Measurements from ENCODE around the gene NPPC.

The NPPC gene

GRCh38 chr2:231934441-231935206 lies 8.4 kb upstream of the NPPC start:
- DNase-seq = no peak

- DNase-seq = no peak
These were observed 7.8 kb upstream of the NPPC start for GRCh38 chr2:231933916-231934401.

DNA sequence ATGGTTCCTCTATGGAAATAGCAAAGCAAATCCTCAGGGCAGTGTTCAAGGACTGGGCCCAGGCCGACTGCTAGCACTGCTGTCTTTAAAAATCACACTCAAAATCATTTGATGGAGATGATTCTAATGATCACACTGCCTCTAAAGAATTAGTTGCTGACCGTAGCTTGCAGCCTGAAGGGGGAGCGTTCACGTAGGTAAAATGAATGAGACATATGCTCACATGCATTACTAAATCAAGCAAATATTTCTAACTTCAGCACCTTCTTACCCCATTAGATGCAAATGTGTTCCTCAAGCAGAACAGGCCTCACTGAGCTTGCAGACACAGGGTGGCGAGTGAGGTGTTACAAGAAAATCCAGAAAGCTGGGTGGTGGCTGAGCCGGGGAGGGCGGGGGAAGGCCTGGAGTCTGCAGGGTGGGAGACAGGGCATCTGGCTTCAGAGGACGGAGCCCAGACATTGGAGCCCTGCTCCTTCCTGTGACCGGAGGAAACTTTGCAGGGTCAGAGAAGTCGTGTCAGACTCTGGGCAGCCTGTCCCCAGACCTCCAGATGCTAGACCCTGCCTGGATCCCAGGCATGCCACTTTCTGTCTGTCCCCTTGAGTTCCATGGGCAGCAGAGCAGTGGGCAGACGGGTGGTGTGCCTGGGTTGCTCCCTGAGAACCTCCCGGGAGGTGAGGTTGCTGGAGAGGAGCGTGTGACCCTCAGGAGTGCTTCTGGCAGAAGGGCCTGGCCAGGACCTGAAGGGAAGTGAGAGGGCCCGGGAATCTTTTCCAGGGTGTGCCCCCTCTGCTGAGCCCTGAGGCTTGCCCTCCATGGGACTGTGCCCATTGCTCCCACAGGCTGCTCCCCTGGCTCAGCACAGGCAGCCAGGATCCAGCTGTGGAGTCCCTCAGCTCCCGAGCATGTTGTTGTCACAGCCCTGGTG lies 7.1 kb upstream of the NPPC start:
- DNase-seq = no peak

GRCh38 chr2:231932711-231932970 lies 6.4 kb upstream of the NPPC start:
- no peak for DNase-seq

- no peak for DNase-seq
These were observed 5.3 kb upstream of the NPPC start for GRCh38 chr2:231931481-231931915.

DNA sequence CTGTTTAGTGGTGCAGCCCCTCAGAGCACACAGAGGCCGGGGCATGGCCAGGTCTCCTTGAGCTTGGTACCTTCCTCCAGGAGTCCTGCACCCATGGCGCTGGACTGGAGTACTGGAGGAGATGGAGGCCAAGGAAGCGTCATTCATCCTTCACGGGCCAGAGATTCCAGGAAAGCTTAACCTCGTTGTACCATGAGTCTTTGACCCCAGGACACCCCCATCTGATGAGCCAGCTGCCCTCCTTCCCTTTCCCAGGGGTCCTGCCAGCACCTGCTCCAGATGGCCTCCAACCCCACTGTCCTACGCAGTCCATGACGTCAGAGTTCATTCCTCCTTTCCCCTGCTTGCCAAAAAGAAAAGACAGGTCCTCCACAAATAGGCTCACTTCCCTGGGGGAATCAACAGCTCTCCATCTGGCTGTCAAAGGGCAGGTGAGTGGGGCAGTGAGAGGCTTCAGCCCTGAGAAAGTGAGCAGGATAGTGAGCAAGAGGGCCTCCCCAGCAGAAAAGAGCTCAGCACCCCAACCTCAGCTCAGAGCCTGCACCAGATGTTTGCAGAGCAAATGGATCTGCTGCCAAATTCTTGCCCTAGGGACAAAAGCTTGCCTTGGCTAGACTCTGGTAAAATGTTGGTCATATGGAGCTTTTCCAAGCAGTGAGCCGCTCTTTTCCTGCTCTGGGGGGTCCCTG lies 4.5 kb upstream of the NPPC start:
- no peak for DNase-seq

GRCh38 chr2:231929961-231930592 lies 3.9 kb upstream of the NPPC start:
- no peak for DNase-seq

- DNase-seq = no peak
These were observed 2.9 kb upstream of the NPPC start for GRCh38 chr2:231928901-231929725.

DNA sequence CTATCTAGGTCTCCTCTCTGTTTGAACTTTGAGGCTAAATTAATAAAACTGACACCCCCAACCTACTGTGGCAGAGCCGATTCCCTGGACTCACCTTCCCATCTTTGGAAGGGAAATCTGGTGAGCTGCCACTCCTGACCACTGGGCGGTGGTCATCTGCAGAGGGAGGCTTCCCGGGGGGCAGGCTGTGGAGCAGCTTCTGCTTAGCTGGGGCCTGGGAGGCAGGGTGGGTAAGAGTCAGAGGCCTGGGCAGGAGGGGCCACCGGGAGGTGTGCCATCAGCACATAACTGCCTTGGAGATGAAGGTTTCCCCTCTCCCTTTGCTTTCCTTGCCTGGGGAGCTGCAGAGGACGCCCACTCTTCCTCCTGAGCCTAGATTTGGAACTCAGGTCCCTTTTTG lies 2.3 kb upstream of the NPPC start:
- no peak for DNase-seq

DNA sequence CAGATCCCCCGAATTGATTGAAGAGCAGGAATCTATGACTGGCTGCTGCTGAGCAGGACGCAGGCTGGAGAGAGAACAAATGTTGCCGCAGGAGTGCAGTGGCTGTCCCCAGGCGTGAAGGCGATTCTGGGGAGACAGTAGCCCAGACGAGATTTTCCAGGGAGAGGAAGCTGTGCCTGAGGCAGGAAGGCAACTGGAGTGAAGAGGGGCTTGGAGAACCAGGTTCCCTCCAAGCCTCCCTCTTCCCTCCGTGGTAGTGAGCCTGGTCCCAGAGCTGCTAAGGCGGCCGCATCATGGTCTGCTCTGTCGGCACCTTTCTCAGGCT lies 1.3 kb upstream of the NPPC start:
- DNase-seq = no peak

DNA sequence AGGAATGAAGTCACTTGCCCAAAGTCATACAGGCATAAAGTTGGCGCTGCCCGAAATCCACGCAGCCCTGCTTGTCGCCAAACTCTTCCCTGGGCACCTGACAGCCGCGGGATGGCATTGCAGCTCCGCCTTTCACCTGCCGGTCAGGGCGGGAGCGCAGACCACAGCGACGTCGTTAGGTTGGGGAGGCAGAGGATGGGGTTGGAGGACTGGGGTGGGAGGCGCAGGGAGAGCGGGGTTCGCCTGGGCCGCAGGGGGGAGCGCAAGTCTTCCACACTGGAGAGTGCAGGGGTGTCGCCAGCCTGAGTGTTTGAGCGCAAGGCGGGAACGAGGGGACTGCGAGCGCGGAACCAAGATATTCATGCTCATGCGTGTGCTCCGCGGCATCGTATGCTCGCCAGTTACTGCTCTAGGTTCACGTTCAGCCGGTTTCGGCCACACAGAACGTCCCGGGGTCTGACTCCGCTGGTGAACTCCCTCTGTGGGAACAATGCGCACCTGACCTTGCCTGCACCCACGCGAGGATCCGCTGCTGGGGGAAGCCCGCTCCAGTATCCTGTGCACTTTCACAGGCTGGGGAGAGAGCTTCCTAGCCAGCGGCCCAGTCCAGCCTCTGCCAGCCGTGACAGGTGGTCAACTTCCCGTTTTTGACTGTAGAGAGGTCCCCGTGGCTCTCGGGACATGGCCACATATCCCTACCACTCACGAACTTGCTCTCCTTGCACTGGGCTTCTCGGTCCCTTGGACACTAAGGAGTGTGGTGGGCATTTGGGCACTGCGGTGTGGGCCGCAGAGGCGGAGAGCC lies 767 bp upstream of the NPPC start:
- no peak for DNase-seq

GRCh38 chr2:231925303-231926179 lies 655 bp downstream of the NPPC start:
- no peak for DNase-seq

GRCh38 chr2:231924889-231925275 lies 1.3 kb downstream of the NPPC start:
- DNase-seq = no peak

- DNase-seq = no peak
These were observed 2.0 kb downstream of the NPPC start for GRCh38 chr2:231923951-231924888.

DNA sequence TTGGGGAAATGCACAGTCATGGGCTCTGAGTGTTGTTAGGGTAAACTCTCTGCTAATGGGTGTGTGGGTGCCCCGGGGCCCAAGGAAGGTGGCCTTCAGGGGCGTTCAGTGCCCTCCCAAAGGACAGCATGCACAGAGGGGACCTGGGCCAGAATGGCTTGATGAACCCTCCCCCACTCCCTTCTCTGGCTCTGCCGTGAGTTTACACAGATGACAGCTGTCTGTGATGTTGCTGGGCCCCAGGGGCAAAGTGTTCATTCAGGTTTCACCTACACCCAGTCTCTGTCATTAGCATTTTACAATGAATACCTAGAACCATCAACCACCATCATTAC lies 3.2 kb downstream of the NPPC start:
- no peak for DNase-seq

GRCh38 chr2:231922311-231923009 lies 3.7 kb downstream of the NPPC start:
- DNase-seq = no peak

DNA sequence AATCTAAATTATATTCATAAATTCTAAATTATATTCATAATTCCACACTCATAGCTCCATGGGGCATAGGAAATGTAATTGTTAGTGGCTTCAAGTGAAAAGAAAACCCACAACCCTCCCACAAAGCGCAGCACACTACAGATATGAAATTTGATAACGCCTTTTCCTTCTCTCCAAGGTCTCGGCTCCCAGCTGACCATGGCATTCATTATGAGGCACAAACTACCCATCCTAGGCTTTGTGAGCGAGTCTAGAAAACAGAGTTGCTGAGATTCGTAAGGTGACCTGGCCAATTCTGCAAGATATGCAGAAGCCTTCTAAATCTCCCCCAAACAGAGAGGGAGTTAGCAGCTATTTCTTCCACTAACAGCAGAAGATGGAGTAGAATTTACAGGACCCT lies 5.4 kb downstream of the NPPC start:
- DNase-seq = no peak

- no peak for DNase-seq
These were observed 5.8 kb downstream of the NPPC start for GRCh38 chr2:231920366-231920765.

All from DMS153 (cell line).